ENCODE results near the gene SOHLH2.

The SOHLH2 gene

DNA sequence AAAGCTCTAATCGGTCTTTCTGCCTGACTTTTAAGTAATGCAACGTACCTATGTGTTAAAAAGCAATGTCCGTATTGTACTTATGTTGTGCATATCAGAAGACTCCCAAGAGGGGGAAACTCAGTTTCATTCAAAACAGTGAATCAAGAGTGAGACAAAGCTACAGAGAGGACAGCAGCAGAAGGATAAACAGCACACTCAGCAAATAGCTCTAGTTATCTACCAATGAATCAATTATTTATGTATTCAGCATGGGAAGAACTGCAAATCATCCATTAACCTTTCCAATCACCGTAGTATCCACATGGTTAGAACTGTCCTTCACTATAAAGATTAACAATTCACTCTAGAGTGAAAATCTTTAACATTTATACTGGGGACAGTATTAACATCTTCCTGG, 36.7 kb upstream of the SOHLH2 start:
- Histone ChIP-seq H3K27me3 (ENCODE audit: insufficient read depth, poor library complexity, severe bottlenecking) (no peaks in the 10 kb centered on the region), H3K27ac (replicated peaks) (no peak overlapping the region), H3K4me3 (replicated peaks; ENCODE audit: insufficient read depth, low read length) (no peak overlapping the region)
- TF ChIP-seq POLR2AphosphoS5 (IDR thresholded peaks at IDR 0.05; ENCODE audit: low read depth) (no peak), GABPA (IDR thresholded peaks at IDR 0.05; ENCODE audit: low read depth) (no peak)
- TF ChIP-seq, protein P1, sequence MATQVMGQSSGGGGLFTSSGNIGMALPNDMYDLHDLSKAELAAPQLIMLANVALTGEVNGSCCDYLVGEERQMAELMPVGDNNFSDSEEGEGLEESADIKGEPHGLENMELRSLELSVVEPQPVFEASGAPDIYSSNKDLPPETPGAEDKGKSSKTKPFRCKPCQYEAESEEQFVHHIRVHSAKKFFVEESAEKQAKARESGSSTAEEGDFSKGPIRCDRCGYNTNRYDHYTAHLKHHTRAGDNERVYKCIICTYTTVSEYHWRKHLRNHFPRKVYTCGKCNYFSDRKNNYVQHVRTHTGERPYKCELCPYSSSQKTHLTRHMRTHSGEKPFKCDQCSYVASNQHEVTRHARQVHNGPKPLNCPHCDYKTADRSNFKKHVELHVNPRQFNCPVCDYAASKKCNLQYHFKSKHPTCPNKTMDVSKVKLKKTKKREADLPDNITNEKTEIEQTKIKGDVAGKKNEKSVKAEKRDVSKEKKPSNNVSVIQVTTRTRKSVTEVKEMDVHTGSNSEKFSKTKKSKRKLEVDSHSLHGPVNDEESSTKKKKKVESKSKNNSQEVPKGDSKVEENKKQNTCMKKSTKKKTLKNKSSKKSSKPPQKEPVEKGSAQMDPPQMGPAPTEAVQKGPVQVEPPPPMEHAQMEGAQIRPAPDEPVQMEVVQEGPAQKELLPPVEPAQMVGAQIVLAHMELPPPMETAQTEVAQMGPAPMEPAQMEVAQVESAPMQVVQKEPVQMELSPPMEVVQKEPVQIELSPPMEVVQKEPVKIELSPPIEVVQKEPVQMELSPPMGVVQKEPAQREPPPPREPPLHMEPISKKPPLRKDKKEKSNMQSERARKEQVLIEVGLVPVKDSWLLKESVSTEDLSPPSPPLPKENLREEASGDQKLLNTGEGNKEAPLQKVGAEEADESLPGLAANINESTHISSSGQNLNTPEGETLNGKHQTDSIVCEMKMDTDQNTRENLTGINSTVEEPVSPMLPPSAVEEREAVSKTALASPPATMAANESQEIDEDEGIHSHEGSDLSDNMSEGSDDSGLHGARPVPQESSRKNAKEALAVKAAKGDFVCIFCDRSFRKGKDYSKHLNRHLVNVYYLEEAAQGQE (IDR thresholded peaks at IDR 0.05; ENCODE audit: insufficient replicate concordance, low read depth), result no peak
- no peak for DNase-seq (ENCODE audit: low read depth in 1 of 2, low spot score in 1 of 2)

DNA sequence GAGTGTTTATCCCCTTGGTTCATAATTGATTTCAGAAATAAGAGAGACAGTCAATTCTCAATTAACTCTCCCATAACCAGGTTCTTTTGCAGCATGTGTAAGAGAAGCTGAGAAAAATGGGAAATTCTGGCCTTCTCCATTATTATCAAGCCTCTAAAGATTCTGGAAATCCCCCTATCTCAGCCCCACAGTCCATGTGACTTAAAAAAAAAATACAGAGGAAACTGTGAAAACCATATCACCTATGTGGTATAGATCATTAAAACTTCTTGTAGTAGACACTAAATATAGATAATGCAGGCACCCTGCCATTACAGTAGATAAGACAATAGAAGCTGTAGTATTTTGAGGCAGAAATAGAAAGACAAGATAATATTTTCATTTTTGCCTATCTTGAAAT, 34.3 kb upstream of the SOHLH2 start:
- no peak overlapping the region for H3K27ac ChIP-seq (replicated peaks)
- no peaks in the 10 kb centered on the region for H3K27me3 ChIP-seq (ENCODE audit: insufficient read depth, poor library complexity, severe bottlenecking)
- TF ChIP-seq SPI1 (IDR thresholded peaks at IDR 0.05; ENCODE audit: borderline replicate concordance, low read depth), result no peak
- TF ChIP-seq, protein P1 (IDR thresholded peaks at IDR 0.05; ENCODE audit: insufficient replicate concordance, low read depth), result no peak
- H3K4me3 ChIP-seq (replicated peaks; ENCODE audit: insufficient read depth, low read length), result no peak overlapping the region
- no peak for DNase-seq (ENCODE audit: low read depth in 1 of 2, low spot score in 1 of 2)

DNA sequence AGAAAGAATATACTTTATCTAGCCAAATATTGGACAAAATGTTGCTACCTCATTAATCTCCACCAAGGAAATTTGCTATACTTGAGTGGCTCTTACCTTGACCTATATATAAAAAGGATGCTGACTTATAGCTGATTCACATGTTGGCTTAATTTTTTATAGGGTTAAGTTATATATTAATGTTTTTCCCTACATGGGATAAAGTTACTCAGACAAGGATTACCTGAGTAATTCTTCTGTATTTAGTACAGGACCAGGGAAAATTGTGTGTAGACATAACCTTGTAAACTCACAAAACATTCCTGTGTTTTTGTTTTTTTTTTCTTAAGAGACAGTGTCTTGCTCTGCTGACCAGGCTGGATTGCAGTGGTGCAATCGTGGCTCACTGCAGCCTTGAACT, 30.6 kb upstream of the SOHLH2 start:
- no peak overlapping the region for H3K27ac ChIP-seq (replicated peaks)
- no peak for DNase-seq (ENCODE audit: low read depth in 1 of 2, low spot score in 1 of 2)
- TF ChIP-seq POLR2AphosphoS5 (IDR thresholded peaks at IDR 0.05; ENCODE audit: low read depth) (no peak), GABPA (IDR thresholded peaks at IDR 0.05; ENCODE audit: low read depth) (no peak), SPI1 (IDR thresholded peaks at IDR 0.05; ENCODE audit: borderline replicate concordance, low read depth) (no peak)
- TF ChIP-seq, protein P1 (IDR thresholded peaks at IDR 0.05; ENCODE audit: insufficient replicate concordance, low read depth), result no peak
- TF ChIP-seq, protein P2, sequence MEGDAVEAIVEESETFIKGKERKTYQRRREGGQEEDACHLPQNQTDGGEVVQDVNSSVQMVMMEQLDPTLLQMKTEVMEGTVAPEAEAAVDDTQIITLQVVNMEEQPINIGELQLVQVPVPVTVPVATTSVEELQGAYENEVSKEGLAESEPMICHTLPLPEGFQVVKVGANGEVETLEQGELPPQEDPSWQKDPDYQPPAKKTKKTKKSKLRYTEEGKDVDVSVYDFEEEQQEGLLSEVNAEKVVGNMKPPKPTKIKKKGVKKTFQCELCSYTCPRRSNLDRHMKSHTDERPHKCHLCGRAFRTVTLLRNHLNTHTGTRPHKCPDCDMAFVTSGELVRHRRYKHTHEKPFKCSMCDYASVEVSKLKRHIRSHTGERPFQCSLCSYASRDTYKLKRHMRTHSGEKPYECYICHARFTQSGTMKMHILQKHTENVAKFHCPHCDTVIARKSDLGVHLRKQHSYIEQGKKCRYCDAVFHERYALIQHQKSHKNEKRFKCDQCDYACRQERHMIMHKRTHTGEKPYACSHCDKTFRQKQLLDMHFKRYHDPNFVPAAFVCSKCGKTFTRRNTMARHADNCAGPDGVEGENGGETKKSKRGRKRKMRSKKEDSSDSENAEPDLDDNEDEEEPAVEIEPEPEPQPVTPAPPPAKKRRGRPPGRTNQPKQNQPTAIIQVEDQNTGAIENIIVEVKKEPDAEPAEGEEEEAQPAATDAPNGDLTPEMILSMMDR (IDR thresholded peaks at IDR 0.05; ENCODE audit: insufficient read depth, low read length), result no peak
- H3K4me3 ChIP-seq (replicated peaks; ENCODE audit: insufficient read depth, low read length), result no peak overlapping the region
- no peaks in the 10 kb centered on the region for H3K27me3 ChIP-seq (ENCODE audit: insufficient read depth, poor library complexity, severe bottlenecking)

DNA sequence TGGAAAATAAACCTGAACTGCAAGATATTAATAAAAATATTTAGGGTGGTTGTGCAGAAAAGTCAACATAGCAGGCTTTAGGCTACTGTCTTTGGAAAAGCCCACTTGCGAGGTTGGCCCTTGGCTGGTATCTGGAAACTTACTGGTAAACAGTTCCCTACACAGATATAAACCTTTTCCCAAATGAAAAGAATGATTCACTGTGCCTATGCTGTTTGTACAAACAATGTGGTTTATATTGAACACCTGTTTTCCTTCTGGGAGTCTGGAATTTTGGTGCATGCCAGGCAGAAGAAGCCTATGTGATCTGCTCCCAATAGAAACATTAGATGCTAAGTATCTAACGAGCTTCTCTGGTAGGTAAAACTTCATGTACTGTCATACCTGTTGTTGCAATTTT, 29.7 kb upstream of the SOHLH2 start:
- DNase-seq (ENCODE audit: low read depth in 1 of 2, low spot score in 1 of 2), result no peak
- TF ChIP-seq, protein P2 (IDR thresholded peaks at IDR 0.05; ENCODE audit: insufficient read depth, low read length), result no peak
- TF ChIP-seq GABPA (IDR thresholded peaks at IDR 0.05; ENCODE audit: low read depth) (no peak), POLR2AphosphoS5 (IDR thresholded peaks at IDR 0.05; ENCODE audit: low read depth) (no peak), SPI1 (IDR thresholded peaks at IDR 0.05; ENCODE audit: borderline replicate concordance, low read depth) (no peak)
- TF ChIP-seq, protein P1 (IDR thresholded peaks at IDR 0.05; ENCODE audit: insufficient replicate concordance, low read depth), result no peak
- Histone ChIP-seq H3K4me3 (replicated peaks; ENCODE audit: insufficient read depth, low read length) (no peak overlapping the region), H3K27ac (replicated peaks) (no peak overlapping the region), H3K27me3 (ENCODE audit: insufficient read depth, poor library complexity, severe bottlenecking) (no peaks in the 10 kb centered on the region)
